ENCODE data around the gene IL18R1.
A peak's percentile ranks its signal among the peaks of the same experiment; 100 is the strongest.

Gene IL18R1

GRCh38 chr2:102345329-102345920 lies 10.2 kb upstream of the IL18R1 start:
- H3K4me3 ChIP-seq (ENCODE audit: low read depth, low read length): no peak overlapping the region
- TF ChIP-seq CTCF (IDR thresholded peaks at IDR 0.05; ENCODE audit: low read depth, low read length): no peak

- TF ChIP-seq CTCF (IDR thresholded peaks at IDR 0.05; ENCODE audit: low read depth, low read length): no peak
- H3K4me3 ChIP-seq (ENCODE audit: low read depth, low read length): no peak overlapping the region
Observed at GRCh38 chr2:102346381-102347130, 9.0 kb upstream of the IL18R1 start.

- H3K4me3 ChIP-seq (ENCODE audit: low read depth, low read length): no peak overlapping the region
- no peak for TF ChIP-seq CTCF (IDR thresholded peaks at IDR 0.05; ENCODE audit: low read depth, low read length)
Observed at GRCh38 chr2:102350137-102350793, 5.3 kb upstream of the IL18R1 start.

- peak overlapping the region; percentile 77 for H3K4me3 ChIP-seq (ENCODE audit: low read depth, low read length)
- TF ChIP-seq CTCF (IDR thresholded peaks at IDR 0.05; ENCODE audit: low read depth, low read length): no peak
Observed at GRCh38 chr2:102356381-102356712, 751 bp downstream of the IL18R1 start.

- TF ChIP-seq CTCF (IDR thresholded peaks at IDR 0.05; ENCODE audit: low read depth, low read length): no peak
- H3K4me3 ChIP-seq (ENCODE audit: low read depth, low read length): no peak overlapping the region
Observed at GRCh38 chr2:102356741-102357140, 1.1 kb downstream of the IL18R1 start.

GRCh38 chr2:102357937-102358336 lies 2.3 kb downstream of the IL18R1 start:
- TF ChIP-seq CTCF (IDR thresholded peaks at IDR 0.05; ENCODE audit: low read depth, low read length): no peak
- no peak overlapping the region for H3K4me3 ChIP-seq (ENCODE audit: low read depth, low read length)

- no peak overlapping the region for H3K4me3 ChIP-seq (ENCODE audit: low read depth, low read length)
- TF ChIP-seq CTCF (IDR thresholded peaks at IDR 0.05; ENCODE audit: low read depth, low read length): no peak
Observed at GRCh38 chr2:102358496-102358895, 2.9 kb downstream of the IL18R1 start.

Measured in WI38 (cell line).